K562 (cell line): ENCODE results near the gene C18orf32. TPM values are rescaled to one million over a fixed set of nuclear protein-coding genes. Genes with fewer than 3 reads are reported as not detected.

Experiments
- BACH1 ChIP-seq: fragments of 200-800 bp; sonication (Bioruptor generic); IDR thresholded peaks from 2 replicates; pipeline ENCODE4 v1.6.1; 2016; ENCODE audit warnings: missing genetic modification characterization, missing compliant biosample characterization
- CHD2 ChIP-seq: IDR thresholded peaks from 2 replicates; pipeline ENCODE4 v1.6.1; 2011; ENCODE audit warnings: low read depth, low read length
- CREM ChIP-seq: IDR thresholded peaks from 2 replicates; pipeline ENCODE4 v1.6.1; 2014; ENCODE audit warnings: antibody characterized with exemption, low read depth
- EP300 ChIP-seq: IDR thresholded peaks from 2 replicates; pipeline ENCODE4 v1.6.1; 2012; ENCODE audit warnings: low read length, improper control_type of control experiment
- EP400 ChIP-seq: fragments of 450-650 bp; IDR thresholded peaks from 2 replicates; pipeline ENCODE4 v1.6.1; 2017; ENCODE audit warnings: antibody characterized with exemption, mild to moderate bottlenecking, moderate library complexity
- ERF ChIP-seq: fragments of 450-650 bp; formaldehyde crosslinking; IDR thresholded peaks from 2 replicates; pipeline ENCODE4 v1.4.0; 2020; ENCODE audit warnings: mild to moderate bottlenecking, mixed read lengths
- GABPA ChIP-seq: fragments of 200-800 bp; sonication (Bioruptor generic); conservative IDR thresholded peaks from 2 replicates; pipeline ENCODE4 v1.6.1; 2016; ENCODE audit warnings: low read depth, missing genetic modification characterization, missing compliant biosample characterization
- HNRNPL ChIP-seq: fragments of 200-400 bp; formaldehyde crosslinking; IDR thresholded peaks from 2 replicates; pipeline ENCODE4 v1.6.1; 2017; ENCODE audit warnings: low read depth, mild to moderate bottlenecking, low read length
- L3MBTL2 ChIP-seq: fragments of 450-650 bp; IDR thresholded peaks from 2 replicates; pipeline ENCODE4 v1.6.1; 2016; ENCODE audit warnings: mild to moderate bottlenecking, moderate library complexity
- NR2C1 ChIP-seq, 2 experiments: fragments of 450-650 bp; IDR thresholded peaks; 2 replicates each; pipeline ENCODE4 v1.6.1; 2017; ENCODE audit warnings: mild to moderate bottlenecking in 2 of 2, antibody characterized with exemption in 1 of 2, inconsistent platforms in 1 of 2, missing compliant biosample characterization in 1 of 2, missing genetic modification characterization in 1 of 2
- NR4A1 ChIP-seq, 2 experiments: fragments of 250-450 bp in 1 of 2; fragments of 450-650 bp in 1 of 2; sonication (Bioruptor Pico) in 1 of 2; IDR thresholded peaks; 2 replicates each; pipeline versions ENCODE4 v1.4.0 to v1.6.1; 2016 to 2020; ENCODE audit warnings: mild to moderate bottlenecking in 2 of 2, missing compliant biosample characterization in 1 of 2, missing genetic modification characterization in 1 of 2, moderate library complexity in 1 of 2
- RBM22 ChIP-seq: fragments of 200-400 bp; formaldehyde crosslinking; IDR thresholded peaks from 2 replicates; pipeline ENCODE4 v1.6.1; 2018; ENCODE audit warnings: low read length, low read depth; ENCODE audit not compliant: poor library complexity, severe bottlenecking
- SAFB ChIP-seq: fragments of 200-400 bp; formaldehyde crosslinking; IDR thresholded peaks from 2 replicates; pipeline ENCODE4 v1.6.1; 2017; ENCODE audit warnings: low read depth, low read length, borderline replicate concordance
- SIN3A ChIP-seq, 2 experiments: fragments of 150-350 bp in 1 of 2; IDR thresholded peaks; 2 replicates each; pipeline ENCODE4 v1.6.1; 2011 to 2016; ENCODE audit warnings: borderline replicate concordance in 2 of 2, low read depth in 2 of 2, low read length in 2 of 2, mild to moderate bottlenecking in 2 of 2, moderate library complexity in 2 of 2; ENCODE audit not compliant: control insufficient read depth in 1 of 2
- TAF7 ChIP-seq: fragments of 450-650 bp; IDR thresholded peaks from 2 replicates; pipeline ENCODE4 v1.6.1; 2016; ENCODE audit warnings: missing genetic modification characterization, missing compliant biosample characterization
- UBTF ChIP-seq, 2 experiments: IDR thresholded peaks; 2 replicates each; pipeline ENCODE4 v1.6.1; 2012; ENCODE audit warnings: improper control_type of control experiment in 2 of 2, low read depth in 2 of 2, low read length in 2 of 2, borderline replicate concordance in 1 of 2
- ZBTB1 ChIP-seq: sonication (generic); formaldehyde crosslinking; IDR thresholded peaks from 2 replicates; pipeline ENCODE4 v1.8.1; 2023; ENCODE audit warnings: missing genetic modification reagents, low read depth, mild to moderate bottlenecking, borderline replicate concordance
- ZNF695 ChIP-seq: fragments of 450-650 bp; formaldehyde crosslinking; IDR thresholded peaks from 2 replicates; pipeline ENCODE4 v1.4.0; 2020; ENCODE audit warnings: mild to moderate bottlenecking, moderate library complexity
- ZNF696 ChIP-seq: fragments of 250-450 bp; sonication (Bioruptor Pico); conservative IDR thresholded peaks from 2 replicates; pipeline ENCODE4 v1.4.0; 2020; ENCODE audit warnings: mild to moderate bottlenecking, moderate library complexity
- polyA plus RNA-seq, 8 experiments: library from polyadenylated mRNA; depleted of rRNA in 4 of 8; stranded (reverse) in 5 of 8; unstranded in 3 of 8; fragments of >200 nt; fragmentation: Nextera tagmentation in 2 of 8; fragmentation: Illumina TruSeq in 1 of 8; extraction: Ambion mirVana in 2 of 8; extraction: Trizol in 1 of 8; gene quantifications; 2 replicates each; pipeline versions ENCODE4 v1.2.1 to v1.2.3, GENCODE V29; 2011 to 2014; ENCODE audit warnings: inconsistent platforms in 1 of 8, missing spikeins in 1 of 8
- total RNA-seq, 7 experiments: library from RNA; depleted of rRNA in 6 of 7; stranded (reverse); fragments of >200 nt in 6 of 7; fragmentation: Illumina TruSeq in 2 of 7; extraction: Trizol in 2 of 7; gene quantifications; 2 replicates each; pipeline versions ENCODE4 v1.2.1 to v1.2.3, GENCODE V29; 2011 to 2021; ENCODE audit warnings: low replicate concordance in 1 of 7
- TF ChIP-seq, protein P1 (sequence below): IDR thresholded peaks from 3 replicates; pipeline ENCODE4 v1.6.1; 2011; ENCODE audit warnings: borderline replicate concordance, mild to moderate bottlenecking; ENCODE audit not compliant: insufficient read length, insufficient read depth
- TF ChIP-seq, protein P2 (sequence below): fragments of 450-650 bp; IDR thresholded peaks from 2 replicates; pipeline ENCODE4 v1.7.1; 2018; ENCODE audit warnings: mild to moderate bottlenecking, low read depth; ENCODE audit not compliant: partially characterized antibody

The C18orf32 gene
- total and polyA plus RNA-seq, 9 of the 15 experiments (the other 6 are each of a cell fraction or from before 2014, with no cell fraction given): 8.5 to 35.0 (median 20.4) TPM

DNA sequence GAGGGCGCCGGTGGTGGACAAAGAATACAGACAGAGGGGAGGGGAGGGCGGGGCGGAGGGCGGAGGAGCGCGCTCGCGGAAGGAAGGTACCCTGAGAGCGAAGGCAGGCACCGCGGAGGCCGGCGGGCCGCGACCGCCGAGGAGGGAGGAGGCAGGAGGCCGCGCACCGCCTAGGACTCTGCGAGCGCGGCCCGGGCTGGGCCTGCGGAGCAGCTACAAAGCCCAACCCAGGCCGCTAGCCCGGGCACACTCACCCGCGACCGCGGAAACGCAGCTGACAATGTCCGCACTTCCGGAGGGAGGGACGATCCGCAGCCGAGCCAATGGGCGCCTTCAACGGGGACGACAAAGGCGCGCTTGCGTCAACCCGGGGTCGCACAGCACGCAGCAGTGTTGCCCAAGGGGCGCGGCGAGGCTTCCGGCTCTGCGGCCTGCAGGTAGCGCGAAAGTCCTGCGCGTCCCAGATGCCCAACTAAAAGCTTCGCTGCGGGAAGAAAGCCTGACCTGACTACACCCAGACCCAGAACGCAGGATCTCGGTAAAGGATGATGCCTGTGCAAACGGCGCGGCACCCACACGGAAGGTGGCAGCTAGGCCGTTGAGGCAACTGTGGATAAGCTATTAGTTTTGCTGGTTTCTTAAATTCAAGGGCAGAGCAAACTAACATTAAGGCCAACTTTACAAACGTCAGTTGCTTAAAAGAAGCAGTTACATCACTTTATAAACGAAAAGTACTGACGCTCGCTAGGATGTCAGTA, at the start of gene C18orf32 (continued):
- TF ChIP-seq, protein P1, sequence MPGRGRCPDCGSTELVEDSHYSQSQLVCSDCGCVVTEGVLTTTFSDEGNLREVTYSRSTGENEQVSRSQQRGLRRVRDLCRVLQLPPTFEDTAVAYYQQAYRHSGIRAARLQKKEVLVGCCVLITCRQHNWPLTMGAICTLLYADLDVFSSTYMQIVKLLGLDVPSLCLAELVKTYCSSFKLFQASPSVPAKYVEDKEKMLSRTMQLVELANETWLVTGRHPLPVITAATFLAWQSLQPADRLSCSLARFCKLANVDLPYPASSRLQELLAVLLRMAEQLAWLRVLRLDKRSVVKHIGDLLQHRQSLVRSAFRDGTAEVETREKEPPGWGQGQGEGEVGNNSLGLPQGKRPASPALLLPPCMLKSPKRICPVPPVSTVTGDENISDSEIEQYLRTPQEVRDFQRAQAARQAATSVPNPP: no peak
- TF ChIP-seq EP300 (no peak), ZNF696 (CRISPR knock-in tag) (no peak), GABPA (tag) (peak; percentile 91), CREM (peak; percentile 91), SAFB (peak; percentile 60; the same call in 1 of the 2 replicates), NR4A1 (CRISPR knock-in tag; IDR thresholded peaks at IDR 0.05) (no peak), NR4A1 (tag; IDR thresholded peaks at IDR 0.05) (no peak), TAF7 (tag) (no peak), SIN3A (IDR thresholded peaks at IDR 0.05; ENCODE audit: borderline replicate concordance in 2 of 2, control insufficient read depth in 1 of 2, low read depth in 2 of 2, low read length in 2 of 2) (peak; percentile 69 to 79; a peak in 1 of 4 replicates), HNRNPL (peak; percentile 31; the same call in 1 of the 2 replicates), ZBTB1 (CRISPR knock-in tag) (no peak), L3MBTL2 (peak; percentile 88), UBTF (IDR thresholded peaks at IDR 0.05; ENCODE audit: borderline replicate concordance in 1 of 2, low read depth in 2 of 2, low read length in 2 of 2) (peak in 1 of 2 experiments; percentile 70; a peak in 1 of 4 replicates), BACH1 (tag) (no peak), ZNF695 (no peak; the same call in 1 of the 2 replicates), EP400 (peak; percentile 59; the same call in 1 of the 2 replicates), RBM22 (peak; percentile 95), CHD2 (peak; percentile 51; the same call in 1 of the 2 replicates), NR2C1 (IDR thresholded peaks at IDR 0.05) (no peak), NR2C1 (tag; IDR thresholded peaks at IDR 0.05) (peak; percentile 48), ERF (CRISPR knock-in tag) (0 out of 2 replicates have a peak, but pooled peaks have one; percentile 81)
- TF ChIP-seq, protein P2, sequence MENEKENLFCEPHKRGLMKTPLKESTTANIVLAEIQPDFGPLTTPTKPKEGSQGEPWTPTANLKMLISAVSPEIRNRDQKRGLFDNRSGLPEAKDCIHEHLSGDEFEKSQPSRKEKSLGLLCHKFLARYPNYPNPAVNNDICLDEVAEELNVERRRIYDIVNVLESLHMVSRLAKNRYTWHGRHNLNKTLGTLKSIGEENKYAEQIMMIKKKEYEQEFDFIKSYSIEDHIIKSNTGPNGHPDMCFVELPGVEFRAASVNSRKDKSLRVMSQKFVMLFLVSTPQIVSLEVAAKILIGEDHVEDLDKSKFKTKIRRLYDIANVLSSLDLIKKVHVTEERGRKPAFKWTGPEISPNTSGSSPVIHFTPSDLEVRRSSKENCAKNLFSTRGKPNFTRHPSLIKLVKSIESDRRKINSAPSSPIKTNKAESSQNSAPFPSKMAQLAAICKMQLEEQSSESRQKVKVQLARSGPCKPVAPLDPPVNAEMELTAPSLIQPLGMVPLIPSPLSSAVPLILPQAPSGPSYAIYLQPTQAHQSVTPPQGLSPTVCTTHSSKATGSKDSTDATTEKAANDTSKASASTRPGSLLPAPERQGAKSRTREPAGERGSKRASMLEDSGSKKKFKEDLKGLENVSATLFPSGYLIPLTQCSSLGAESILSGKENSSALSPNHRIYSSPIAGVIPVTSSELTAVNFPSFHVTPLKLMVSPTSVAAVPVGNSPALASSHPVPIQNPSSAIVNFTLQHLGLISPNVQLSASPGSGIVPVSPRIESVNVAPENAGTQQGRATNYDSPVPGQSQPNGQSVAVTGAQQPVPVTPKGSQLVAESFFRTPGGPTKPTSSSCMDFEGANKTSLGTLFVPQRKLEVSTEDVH: peak; percentile 41
